ENCODE results near the gene ARG2.
A peak's percentile ranks its signal among the peaks of the same experiment; 100 is the strongest.

The ARG2 gene

DNA sequence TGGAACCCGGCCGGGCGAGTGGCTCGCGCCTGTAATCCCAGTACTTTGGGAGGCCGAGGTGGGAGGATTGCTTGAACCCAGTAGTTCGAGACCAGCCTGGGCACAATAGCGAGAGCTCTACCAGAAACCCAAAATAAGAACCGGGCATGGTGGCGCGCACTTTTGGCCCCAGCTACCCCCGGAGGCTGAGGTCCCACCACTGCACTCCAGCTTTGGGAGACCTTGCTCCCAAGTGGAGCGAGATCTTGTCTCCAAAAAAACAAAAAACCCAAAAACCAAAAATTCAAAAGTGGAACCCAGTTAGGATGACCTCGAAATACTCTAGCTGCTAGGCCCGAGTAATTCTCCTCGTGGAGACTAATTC lies 55.5 kb downstream of the ARG2 start:
- H3K4me3 ChIP-seq (ENCODE audit: low read depth, low read length) = peak overlapping the region; percentile 89
- TF ChIP-seq, protein P1, sequence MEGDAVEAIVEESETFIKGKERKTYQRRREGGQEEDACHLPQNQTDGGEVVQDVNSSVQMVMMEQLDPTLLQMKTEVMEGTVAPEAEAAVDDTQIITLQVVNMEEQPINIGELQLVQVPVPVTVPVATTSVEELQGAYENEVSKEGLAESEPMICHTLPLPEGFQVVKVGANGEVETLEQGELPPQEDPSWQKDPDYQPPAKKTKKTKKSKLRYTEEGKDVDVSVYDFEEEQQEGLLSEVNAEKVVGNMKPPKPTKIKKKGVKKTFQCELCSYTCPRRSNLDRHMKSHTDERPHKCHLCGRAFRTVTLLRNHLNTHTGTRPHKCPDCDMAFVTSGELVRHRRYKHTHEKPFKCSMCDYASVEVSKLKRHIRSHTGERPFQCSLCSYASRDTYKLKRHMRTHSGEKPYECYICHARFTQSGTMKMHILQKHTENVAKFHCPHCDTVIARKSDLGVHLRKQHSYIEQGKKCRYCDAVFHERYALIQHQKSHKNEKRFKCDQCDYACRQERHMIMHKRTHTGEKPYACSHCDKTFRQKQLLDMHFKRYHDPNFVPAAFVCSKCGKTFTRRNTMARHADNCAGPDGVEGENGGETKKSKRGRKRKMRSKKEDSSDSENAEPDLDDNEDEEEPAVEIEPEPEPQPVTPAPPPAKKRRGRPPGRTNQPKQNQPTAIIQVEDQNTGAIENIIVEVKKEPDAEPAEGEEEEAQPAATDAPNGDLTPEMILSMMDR (IDR thresholded peaks at IDR 0.05; ENCODE audit: insufficient read depth, low read depth, low read length, missing control alignments) = no peak
- DNase-seq (ENCODE audit: low read depth) = no peak

DNA sequence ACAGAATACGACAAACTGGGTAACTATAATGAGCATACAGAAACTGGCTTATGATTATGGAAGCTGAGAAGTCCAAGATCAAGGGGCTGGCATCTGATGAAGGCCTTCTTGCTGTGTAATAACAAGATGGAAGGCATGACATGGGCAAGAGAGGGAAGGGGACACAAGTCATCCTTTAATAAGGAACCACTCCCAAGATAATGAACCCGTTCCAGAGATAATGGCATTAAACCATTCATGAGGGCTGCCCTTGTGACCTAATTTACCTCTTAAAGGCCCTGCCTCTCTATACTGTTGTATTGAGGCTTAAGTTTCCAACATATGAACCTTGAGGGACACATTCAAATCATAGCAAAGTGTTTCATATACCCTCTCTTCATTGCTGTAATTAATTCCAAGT lies 59.3 kb downstream of the ARG2 start:
- TF ChIP-seq, protein P1 (IDR thresholded peaks at IDR 0.05; ENCODE audit: insufficient read depth, low read depth, low read length, missing control alignments) = no peak
- no peak overlapping the region for H3K4me3 ChIP-seq (ENCODE audit: low read depth, low read length)
- DNase-seq (ENCODE audit: low read depth) = no peak

DNA sequence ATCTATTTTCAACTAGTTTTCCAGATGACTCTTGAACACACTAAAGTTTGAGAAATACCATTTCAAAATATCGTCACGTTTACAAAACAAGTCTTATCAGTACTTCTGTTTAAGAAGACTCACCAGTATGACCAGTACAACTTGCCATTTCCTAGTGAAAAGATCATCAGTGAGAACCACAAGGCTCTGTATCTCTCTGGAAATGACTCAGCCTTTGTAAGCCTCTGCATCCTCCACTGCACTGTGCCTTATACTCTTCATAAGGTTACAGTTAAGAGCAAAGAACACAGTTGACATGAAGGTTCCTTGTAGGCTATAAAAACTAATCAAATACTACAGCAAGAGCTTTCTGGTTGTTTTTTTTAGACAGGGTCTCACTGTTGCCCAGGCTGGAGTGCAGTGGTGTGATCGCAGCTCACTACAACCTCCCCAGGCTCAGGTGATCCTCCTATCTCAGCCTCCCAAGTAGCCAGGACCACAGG lies 60.4 kb downstream of the ARG2 start:
- peak; percentile 90 for DNase-seq (ENCODE audit: low read depth)
- H3K4me3 ChIP-seq (ENCODE audit: low read depth, low read length) = no peak overlapping the region
- TF ChIP-seq, protein P1 (IDR thresholded peaks at IDR 0.05; ENCODE audit: insufficient read depth, low read depth, low read length, missing control alignments) = no peak

DNA sequence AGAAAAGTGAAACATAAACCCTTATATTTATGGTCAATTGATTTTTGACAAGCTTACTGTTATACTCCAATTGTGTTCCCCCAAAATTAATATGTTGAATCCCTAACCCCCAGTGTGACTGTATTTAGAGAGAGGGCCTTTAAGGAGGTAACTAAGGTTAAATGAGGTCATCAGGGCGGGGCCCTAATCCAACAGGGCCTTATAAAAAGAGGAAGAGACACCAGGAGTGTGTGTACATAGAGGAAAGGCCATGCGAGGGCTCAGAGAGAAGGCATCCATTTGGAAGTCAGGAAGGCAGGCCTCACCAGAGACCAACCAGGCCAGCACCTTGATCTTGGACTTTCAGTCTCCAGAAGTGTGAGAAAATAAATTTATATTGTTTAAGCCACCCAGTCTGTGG lies 61.2 kb downstream of the ARG2 start:
- TF ChIP-seq, protein P1 (IDR thresholded peaks at IDR 0.05; ENCODE audit: insufficient read depth, low read depth, low read length, missing control alignments) = no peak
- no peak overlapping the region for H3K4me3 ChIP-seq (ENCODE audit: low read depth, low read length)
- no peak for DNase-seq (ENCODE audit: low read depth)

DNA sequence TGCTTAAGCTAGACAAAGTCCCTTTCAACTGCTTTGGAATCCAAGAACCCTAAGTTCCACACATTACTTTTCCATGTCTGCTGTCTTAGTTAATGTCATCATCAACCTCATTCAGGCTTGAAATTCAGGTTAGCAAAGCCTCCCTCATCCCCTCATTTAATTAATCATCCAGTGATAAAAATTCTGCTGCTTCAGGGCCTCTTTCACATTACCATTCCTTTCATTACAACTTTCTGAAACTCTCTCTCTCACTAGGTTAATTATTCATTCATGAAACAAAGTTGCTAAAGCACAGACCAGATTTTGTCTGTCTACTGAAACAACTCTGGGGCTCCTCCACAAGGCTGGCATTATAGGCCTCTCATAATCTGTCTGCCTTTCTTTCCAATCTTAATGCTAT lies 64.1 kb downstream of the ARG2 start:
- H3K4me3 ChIP-seq (ENCODE audit: low read depth, low read length) = no peak overlapping the region
- DNase-seq (ENCODE audit: low read depth) = no peak
- TF ChIP-seq, protein P1 (IDR thresholded peaks at IDR 0.05; ENCODE audit: insufficient read depth, low read depth, low read length, missing control alignments) = no peak

DNA sequence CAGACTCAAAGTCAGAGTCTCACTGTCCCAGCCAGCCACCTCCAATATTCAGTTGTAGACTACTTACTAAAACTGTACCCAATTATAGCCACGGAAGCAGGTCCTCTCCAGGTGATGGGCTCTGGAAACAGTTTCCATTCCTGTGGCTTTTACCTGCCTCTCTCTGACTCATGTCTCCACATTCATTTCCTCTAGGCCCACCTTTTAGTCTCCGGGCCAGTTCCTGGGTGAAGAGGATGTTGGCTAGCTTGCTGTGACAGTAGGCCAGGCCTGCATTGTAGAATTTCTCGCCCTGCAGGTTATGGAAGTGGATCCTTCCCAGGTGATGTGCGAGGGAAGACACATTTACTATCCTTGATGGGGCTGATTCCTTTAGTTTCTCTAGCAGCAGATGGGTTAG lies 70.3 kb downstream of the ARG2 start:
- H3K4me3 ChIP-seq (ENCODE audit: low read depth, low read length) = no peak overlapping the region
- TF ChIP-seq, protein P1 (IDR thresholded peaks at IDR 0.05; ENCODE audit: insufficient read depth, low read depth, low read length, missing control alignments) = no peak
- DNase-seq (ENCODE audit: low read depth) = no peak

DNA sequence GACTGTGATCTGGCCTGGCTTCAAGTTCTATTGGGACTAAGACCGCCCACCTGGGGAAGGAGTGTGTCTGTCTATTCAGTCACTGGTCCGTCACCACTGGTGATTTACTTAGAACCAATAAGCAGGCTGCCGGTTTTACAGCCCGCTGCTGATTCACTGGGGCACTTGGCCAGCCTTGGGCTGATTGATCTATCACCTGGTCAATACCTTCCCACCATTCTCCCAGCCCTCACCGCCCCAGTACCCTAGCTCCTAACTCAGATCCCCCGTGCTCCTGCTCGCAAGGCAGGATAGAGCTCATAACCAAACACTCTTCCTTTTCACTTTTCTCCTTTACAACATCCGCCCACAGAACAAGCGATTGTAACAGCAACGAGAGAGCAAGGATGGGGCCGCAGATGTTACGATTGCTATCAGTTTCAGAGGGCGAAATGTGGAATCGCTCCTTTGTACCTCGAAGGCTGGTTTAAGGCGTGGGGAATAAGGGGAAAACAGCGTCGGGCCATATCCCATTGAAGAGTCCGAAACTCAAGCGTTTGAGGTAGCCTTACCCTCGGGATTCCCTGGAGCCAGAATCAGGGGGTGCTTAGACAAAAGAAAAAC lies 75.2 kb downstream of the ARG2 start:
- peak; percentile 93 for DNase-seq (ENCODE audit: low read depth)
- peak overlapping the region; percentile 83 for H3K4me3 ChIP-seq (ENCODE audit: low read depth, low read length)
- TF ChIP-seq, protein P1 (IDR thresholded peaks at IDR 0.05; ENCODE audit: insufficient read depth, low read depth, low read length, missing control alignments) = no peak
